Breast epithelium (tissue), 4 donors: ENCODE results near the gene MCOLN2. TPM values are rescaled to one million over a fixed set of nuclear protein-coding genes. Genes with fewer than 3 reads are reported as not detected.

Experiments used
- DNase-seq, 2 donors: peaks; one replicate each; pipeline ENCODE4 v3.0.0-alpha.2; 2019; ENCODE audit warnings: low spot score in 2 of 2
- H3K27ac ChIP-seq, 2 donors: fragments of 200-600 bp; sonication (generic) in 1 of 2; one replicate each; pipeline ENCODE4 v1.5.1; 2016 to 2019; ENCODE audit warnings: mild to moderate bottlenecking in 1 of 2
- H3K27me3 ChIP-seq, 2 donors: fragments of 200-600 bp; sonication (generic) in 1 of 2; one replicate each; pipeline versions ENCODE4 v1.5.1 to v1.6.0; 2017 to 2019; ENCODE audit warnings: control low read depth in 1 of 2, mild to moderate bottlenecking in 1 of 2
- H3K36me3 ChIP-seq: fragments of 200-600 bp; one replicate; pipeline ENCODE4 v1.5.1; 2019
- H3K4me1 ChIP-seq, 2 donors: fragments of 200-600 bp; sonication (generic); one replicate each; pipeline ENCODE4 v1.5.1; 2016 to 2019; ENCODE audit warnings: control low read depth in 1 of 2
- H3K4me3 ChIP-seq, 3 donors: fragments of 200-600 bp; sonication (generic); 1 replicate in 2 of 3; 2 replicates in 1 of 3; pipeline ENCODE4 v1.5.1; 2016 to 2019; ENCODE audit warnings: mild to moderate bottlenecking in 3 of 3, moderate library complexity in 2 of 3
- H3K9me3 ChIP-seq, 2 donors: fragments of 200-600 bp; sonication (generic) in 1 of 2; one replicate each; pipeline ENCODE4 v1.5.1; 2016 to 2019; ENCODE audit warnings: control low read depth in 1 of 2
- POLR2A ChIP-seq: fragments of 450-650 bp; IDR thresholded peaks from one replicate; pipeline ENCODE4 v1.6.1; 2016; ENCODE audit warnings: antibody characterized with exemption, mild to moderate bottlenecking, moderate library complexity
- POLR2AphosphoS5 ChIP-seq, 3 donors: sonication (generic); formaldehyde crosslinking; IDR thresholded peaks; one replicate each; pipeline ENCODE4 v1.6.1; 2017; ENCODE audit warnings: antibody characterized with exemption in 3 of 3
- intact Hi-C: fragments of 100-400 bp; cut with DNase I; formaldehyde crosslinking; loops from one replicate; pipeline ENCODE4 v1.15.1; 2023; ENCODE audit warnings: low total_unique reads
- total RNA-seq, 3 donors: library from RNA; depleted of rRNA; stranded (reverse); fragments of >200 nt; gene quantifications; one replicate each; pipeline ENCODE4 v1.1.0, GENCODE V29; 2016
- TF ChIP-seq, protein P1 (sequence below), 3 donors: fragments of 450-650 bp; IDR thresholded peaks; one replicate each; pipeline ENCODE4 v1.5.1; 2016 to 2017; ENCODE audit warnings: antibody characterized with exemption in 3 of 3, mild to moderate bottlenecking in 3 of 3, moderate library complexity in 3 of 3

Gene MCOLN2
- total RNA-seq, 3 donors from 2014 or later: 0.33 to 3.8 (median 1.6) TPM

DNA sequence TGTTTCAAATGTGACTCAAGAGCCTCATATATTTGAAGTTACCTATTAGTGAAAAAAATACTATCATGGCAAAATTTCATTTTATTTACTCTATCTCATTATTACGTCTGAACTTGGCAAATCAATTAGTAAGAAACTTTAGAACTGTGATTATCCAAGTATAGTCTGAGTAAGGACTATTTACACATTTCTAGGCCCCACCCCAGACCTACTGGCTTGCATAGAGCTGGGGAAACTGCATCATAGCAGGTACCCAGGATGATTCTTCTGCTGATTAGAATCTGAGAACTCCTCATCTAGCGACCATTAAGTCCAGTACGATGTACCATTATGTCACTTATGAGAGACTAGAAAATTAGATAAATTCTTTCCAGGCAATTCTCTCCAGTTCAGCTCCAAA is 31.2 kb upstream of the MCOLN2 start:
- intact Hi-C loops: no loop called here
- Histone ChIP-seq H3K27ac (no peak overlapping the region), H3K9me3 (no peaks in the 10 kb centered on the region), H3K4me3 (no peak overlapping the region), H3K27me3 (no peaks in the 10 kb centered on the region), H3K4me1 (no peaks in the 10 kb centered on the region), H3K36me3 (no peaks in the 10 kb centered on the region)
- TF ChIP-seq POLR2A (no peak), POLR2AphosphoS5 (IDR thresholded peaks at IDR 0.05) (no peak)
- TF ChIP-seq, protein P1, sequence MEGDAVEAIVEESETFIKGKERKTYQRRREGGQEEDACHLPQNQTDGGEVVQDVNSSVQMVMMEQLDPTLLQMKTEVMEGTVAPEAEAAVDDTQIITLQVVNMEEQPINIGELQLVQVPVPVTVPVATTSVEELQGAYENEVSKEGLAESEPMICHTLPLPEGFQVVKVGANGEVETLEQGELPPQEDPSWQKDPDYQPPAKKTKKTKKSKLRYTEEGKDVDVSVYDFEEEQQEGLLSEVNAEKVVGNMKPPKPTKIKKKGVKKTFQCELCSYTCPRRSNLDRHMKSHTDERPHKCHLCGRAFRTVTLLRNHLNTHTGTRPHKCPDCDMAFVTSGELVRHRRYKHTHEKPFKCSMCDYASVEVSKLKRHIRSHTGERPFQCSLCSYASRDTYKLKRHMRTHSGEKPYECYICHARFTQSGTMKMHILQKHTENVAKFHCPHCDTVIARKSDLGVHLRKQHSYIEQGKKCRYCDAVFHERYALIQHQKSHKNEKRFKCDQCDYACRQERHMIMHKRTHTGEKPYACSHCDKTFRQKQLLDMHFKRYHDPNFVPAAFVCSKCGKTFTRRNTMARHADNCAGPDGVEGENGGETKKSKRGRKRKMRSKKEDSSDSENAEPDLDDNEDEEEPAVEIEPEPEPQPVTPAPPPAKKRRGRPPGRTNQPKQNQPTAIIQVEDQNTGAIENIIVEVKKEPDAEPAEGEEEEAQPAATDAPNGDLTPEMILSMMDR (IDR thresholded peaks at IDR 0.05): no peak
- DNase-seq: no peak

DNA sequence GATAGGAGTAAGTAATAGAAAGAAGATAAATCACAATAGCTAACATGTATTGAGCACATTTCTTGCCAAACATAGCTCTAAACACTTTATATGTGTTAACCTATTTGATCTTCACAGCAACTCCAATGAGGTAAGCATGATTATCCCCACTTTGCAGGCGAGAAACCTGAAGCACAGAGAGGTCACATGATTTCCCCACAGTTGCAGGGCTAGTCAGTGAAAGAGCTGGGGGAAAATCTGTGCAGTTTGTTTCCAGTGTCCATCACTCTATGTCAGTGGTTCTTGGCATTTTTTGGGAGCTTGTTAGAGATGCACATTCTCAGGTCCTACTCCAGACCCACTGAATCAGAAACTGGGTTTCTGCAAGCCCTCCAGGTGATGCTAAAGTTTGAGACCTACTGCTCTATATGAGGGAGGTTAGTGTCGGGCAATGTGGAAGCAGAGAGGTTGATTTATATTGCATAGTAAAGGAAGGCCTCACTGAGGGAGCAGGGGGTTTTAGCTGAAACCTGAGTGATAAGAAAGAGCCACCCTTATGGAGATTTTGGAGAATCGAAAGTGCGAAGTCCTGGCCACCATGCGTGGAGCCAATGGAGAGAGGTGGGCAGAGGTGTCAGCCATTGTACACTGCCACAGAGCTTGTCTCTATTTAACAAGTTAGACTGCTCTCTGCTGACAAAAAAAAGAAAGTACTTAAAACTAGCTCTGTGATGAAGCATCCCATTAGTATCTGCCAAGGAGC is 30.5 kb upstream of the MCOLN2 start:
- Histone ChIP-seq H3K27me3 (no peaks in the 10 kb centered on the region), H3K9me3 (no peaks in the 10 kb centered on the region), H3K4me1 (no peaks in the 10 kb centered on the region), H3K27ac (no peak overlapping the region), H3K4me3 (no peak overlapping the region), H3K36me3 (no peaks in the 10 kb centered on the region)
- TF ChIP-seq, protein P1 (IDR thresholded peaks at IDR 0.05): no peak
- TF ChIP-seq POLR2AphosphoS5 (IDR thresholded peaks at IDR 0.05): no peak
- TF ChIP-seq POLR2A: no peak
- DNase-seq: no peak
- intact Hi-C loops: no loop called here

DNA sequence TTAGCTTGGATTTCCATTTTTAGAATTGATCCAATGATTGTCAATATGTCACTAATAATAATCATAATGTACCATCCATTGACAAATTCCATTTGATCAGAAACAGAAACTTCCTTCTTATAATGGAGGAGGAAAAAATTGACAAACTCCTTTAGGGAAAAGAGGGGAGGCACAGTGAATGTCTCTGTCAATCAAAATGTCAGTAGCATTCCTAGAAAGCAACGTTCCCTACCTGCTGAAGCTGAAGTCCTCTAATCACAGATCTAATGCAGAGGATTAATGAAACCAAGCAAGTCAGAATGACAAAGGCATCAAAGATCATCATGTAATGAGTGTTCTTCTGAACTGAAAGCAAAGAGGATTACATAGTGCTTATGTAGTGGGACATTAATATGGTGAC is 29.0 kb upstream of the MCOLN2 start:
- H3K4me3 ChIP-seq: no peak overlapping the region
- no peak overlapping the region for H3K27ac ChIP-seq
- TF ChIP-seq POLR2AphosphoS5 (IDR thresholded peaks at IDR 0.05): no peak
- TF ChIP-seq, protein P1 (IDR thresholded peaks at IDR 0.05): no peak
- TF ChIP-seq POLR2A: no peak
- DNase-seq: no peak
- H3K27me3 ChIP-seq: no peaks in the 10 kb centered on the region
- intact Hi-C loops: no loop called here
- H3K36me3 ChIP-seq: no peaks in the 10 kb centered on the region
- H3K4me1 ChIP-seq: no peaks in the 10 kb centered on the region
- H3K9me3 ChIP-seq: no peaks in the 10 kb centered on the region

GRCh38 chr1:85024736-85025135 is 27.8 kb upstream of the MCOLN2 start:
- no peak for DNase-seq
- TF ChIP-seq, protein P1 (IDR thresholded peaks at IDR 0.05): no peak
- no peak for TF ChIP-seq POLR2AphosphoS5 (IDR thresholded peaks at IDR 0.05)
- TF ChIP-seq POLR2A: no peak
- no peaks in the 10 kb centered on the region for H3K4me1 ChIP-seq
- intact Hi-C loops: no loop called here
- no peaks in the 10 kb centered on the region for H3K27me3 ChIP-seq
- no peaks in the 10 kb centered on the region for H3K36me3 ChIP-seq
- H3K4me3 ChIP-seq: no peak overlapping the region
- H3K27ac ChIP-seq: no peak overlapping the region
- no peaks in the 10 kb centered on the region for H3K9me3 ChIP-seq

DNA sequence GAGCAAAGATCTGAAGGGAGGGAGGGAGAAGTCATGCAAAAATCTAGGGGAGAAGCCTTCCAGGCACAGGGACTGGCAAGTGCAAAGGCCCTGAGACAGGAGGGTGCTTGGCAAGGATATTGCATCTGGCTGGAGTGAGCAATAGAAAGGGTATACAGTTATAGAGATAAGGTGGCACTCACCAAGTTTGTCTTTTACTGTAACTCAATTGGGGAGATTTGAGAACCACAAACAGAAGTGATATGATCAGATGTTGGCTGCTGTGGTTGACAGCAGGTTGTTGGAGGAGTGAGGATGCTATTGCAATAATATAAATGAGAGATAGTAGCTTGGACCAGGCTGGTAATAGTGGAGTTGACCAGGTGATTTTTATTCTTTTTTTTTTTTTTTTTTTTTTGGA is 25.8 kb upstream of the MCOLN2 start:
- Histone ChIP-seq H3K4me3 (no peak overlapping the region), H3K9me3 (no peaks in the 10 kb centered on the region), H3K27ac (no peak overlapping the region), H3K36me3 (no peaks in the 10 kb centered on the region), H3K27me3 (no peaks in the 10 kb centered on the region), H3K4me1 (no peaks in the 10 kb centered on the region)
- TF ChIP-seq, protein P1 (IDR thresholded peaks at IDR 0.05): no peak
- no peak for TF ChIP-seq POLR2AphosphoS5 (IDR thresholded peaks at IDR 0.05)
- no peak for TF ChIP-seq POLR2A
- DNase-seq: no peak
- intact Hi-C loops: no loop called here
